NB4 (cell line): ENCODE measurements around the gene YAE1.

ENCODE experiments used
- DNase-seq: peaks from one replicate; pipeline ENCODE4 v3.0.0; 2010; ENCODE audit warnings: low read depth
- H3K4me3 ChIP-seq: one replicate; pipeline ENCODE4 v1.5.1; 2011; ENCODE audit warnings: mild to moderate bottlenecking, low read depth, low read length, moderate library complexity
- MAX ChIP-seq: IDR thresholded peaks from 2 replicates; pipeline ENCODE4 v1.6.1; 2011; ENCODE audit warnings: low read depth, low read length
- MYC ChIP-seq: IDR thresholded peaks from 2 replicates; pipeline ENCODE4 v1.6.1; 2011; ENCODE audit warnings: low read depth, low read length
- POLR2A ChIP-seq: IDR thresholded peaks from 2 replicates; pipeline ENCODE4 v1.6.1; 2011; ENCODE audit warnings: mild to moderate bottlenecking; ENCODE audit not compliant: insufficient read length; ENCODE audit errors: extremely low read depth
- TF ChIP-seq, protein P1 (sequence below): IDR thresholded peaks from one replicate; pipeline ENCODE4 v1.5.1; 2012; ENCODE audit warnings: low read depth, low read length

The YAE1 gene

GRCh38 chr7:39608278-39608677 is 42.1 kb downstream of the YAE1 start:
- no peak for TF ChIP-seq MYC
- TF ChIP-seq, protein P1, sequence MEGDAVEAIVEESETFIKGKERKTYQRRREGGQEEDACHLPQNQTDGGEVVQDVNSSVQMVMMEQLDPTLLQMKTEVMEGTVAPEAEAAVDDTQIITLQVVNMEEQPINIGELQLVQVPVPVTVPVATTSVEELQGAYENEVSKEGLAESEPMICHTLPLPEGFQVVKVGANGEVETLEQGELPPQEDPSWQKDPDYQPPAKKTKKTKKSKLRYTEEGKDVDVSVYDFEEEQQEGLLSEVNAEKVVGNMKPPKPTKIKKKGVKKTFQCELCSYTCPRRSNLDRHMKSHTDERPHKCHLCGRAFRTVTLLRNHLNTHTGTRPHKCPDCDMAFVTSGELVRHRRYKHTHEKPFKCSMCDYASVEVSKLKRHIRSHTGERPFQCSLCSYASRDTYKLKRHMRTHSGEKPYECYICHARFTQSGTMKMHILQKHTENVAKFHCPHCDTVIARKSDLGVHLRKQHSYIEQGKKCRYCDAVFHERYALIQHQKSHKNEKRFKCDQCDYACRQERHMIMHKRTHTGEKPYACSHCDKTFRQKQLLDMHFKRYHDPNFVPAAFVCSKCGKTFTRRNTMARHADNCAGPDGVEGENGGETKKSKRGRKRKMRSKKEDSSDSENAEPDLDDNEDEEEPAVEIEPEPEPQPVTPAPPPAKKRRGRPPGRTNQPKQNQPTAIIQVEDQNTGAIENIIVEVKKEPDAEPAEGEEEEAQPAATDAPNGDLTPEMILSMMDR, result no peak
- no peak for TF ChIP-seq MAX
- no peak for TF ChIP-seq POLR2A
- no peak for DNase-seq
- H3K4me3 ChIP-seq, result no peak overlapping the region

DNA sequence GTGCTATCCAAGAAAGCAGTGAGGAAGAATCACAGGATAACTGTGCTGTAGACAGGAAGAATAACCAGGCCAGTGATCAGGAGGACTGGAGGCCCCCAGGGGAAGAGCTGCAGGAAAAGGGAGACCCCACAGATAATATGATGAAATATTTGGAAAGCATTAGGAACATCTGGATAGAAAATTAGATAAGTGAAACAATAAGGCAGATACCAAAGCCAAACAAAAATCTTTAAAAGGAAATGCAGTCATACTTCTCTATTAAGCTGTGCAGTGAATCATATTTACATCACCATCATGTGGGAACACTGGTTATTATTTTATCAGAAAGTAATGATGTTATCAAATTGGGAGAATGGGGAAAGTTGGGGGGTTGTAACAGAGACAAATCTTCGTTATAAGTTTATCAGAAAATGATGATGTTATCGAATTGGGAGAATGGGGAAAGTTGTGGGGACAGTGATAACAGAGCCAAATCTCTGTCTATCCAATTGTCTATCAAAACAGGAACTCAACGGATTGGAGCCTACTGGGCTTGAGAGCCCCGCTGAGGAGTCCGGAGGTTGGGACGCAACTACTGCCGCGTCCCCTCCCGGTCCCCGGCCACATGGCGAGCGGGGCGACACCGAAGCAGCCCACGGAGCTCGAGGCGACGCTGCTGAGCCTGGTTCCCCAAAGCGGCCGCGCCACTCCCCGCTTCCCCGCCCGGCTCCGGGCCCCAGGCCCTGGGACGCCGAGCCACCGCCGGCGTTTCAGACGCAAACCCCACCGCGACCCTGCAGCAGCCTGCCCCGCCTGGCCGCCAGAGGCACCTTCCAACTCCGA is 43.1 kb downstream of the YAE1 start:
- H3K4me3 ChIP-seq, result no peak overlapping the region
- peak; percentile 69 for DNase-seq
- TF ChIP-seq, protein P1, result peak; percentile 35
- no peak for TF ChIP-seq MAX

GRCh38 chr7:39609935-39610263 is 43.7 kb downstream of the YAE1 start:
- H3K4me3 ChIP-seq, result no peak overlapping the region
- no peak for DNase-seq

DNA sequence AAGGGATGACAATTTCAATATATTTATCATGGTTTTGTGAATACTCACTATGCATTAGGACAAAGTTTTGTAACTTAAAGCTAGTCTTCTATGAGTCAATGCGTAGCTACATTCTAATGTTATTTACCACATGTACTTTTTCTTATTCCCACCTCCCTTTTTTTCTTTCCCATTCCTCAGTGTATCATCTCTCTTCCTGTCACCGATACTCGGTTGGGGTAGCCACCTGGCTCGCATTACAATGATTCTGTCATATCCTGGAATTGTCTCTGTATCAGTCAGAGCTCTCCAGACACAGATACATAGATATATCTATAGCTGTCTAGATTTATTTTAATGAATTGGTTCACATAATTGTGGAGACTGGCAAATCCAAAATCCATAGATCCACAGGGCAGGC is 47.4 kb downstream of the YAE1 start:
- no peak overlapping the region for H3K4me3 ChIP-seq
- no peak for DNase-seq
- TF ChIP-seq MAX (no peak), MYC (no peak), POLR2A (no peak)
- TF ChIP-seq, protein P1, result no peak

More at GRCh38 chr7:39609935-39610263, 43.7 kb downstream of the YAE1 start:
- TF ChIP-seq MYC (no peak), MAX (no peak), POLR2A (no peak)
- TF ChIP-seq, protein P1, result no peak

DNA sequence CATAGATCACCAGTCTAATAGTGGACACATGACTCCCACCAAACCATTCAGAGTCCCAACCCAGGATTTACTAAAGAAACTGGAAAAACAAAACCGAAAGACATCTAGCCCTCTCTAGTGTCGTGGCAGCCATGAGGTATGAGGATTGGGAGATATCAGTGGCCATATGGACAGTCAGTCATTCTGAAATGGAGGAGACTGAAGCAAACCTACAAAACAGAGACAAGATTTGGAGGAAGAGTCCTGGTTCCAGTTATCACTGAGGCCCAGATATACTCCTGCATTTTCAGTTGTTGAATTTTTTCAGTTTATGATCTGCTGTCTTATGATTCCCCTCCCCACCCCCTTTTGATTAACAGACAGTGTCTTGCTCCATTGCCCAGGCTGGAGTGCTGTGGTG is 48.1 kb downstream of the YAE1 start:
- DNase-seq, result no peak
- TF ChIP-seq MYC (no peak), POLR2A (no peak), MAX (no peak)
- TF ChIP-seq, protein P1, result no peak
- no peak overlapping the region for H3K4me3 ChIP-seq
